Naive thymus-derived CD4-positive, alpha-beta T cell (primary cell): ENCODE measurements around the gene IRF2BPL. TPM values are rescaled to one million over a fixed set of nuclear protein-coding genes. Genes with fewer than 3 reads are reported as not detected.

Source experiments
- ATAC-seq: fragments of 150-1000 bp; cut with Tn5 transposase; 2 replicates; pipeline ENCODE4 v1.10.0; 2021; ENCODE audit warnings: mild to moderate bottlenecking, moderate library complexity
- CTCF ChIA-PET: fragments of 350-600 bp; sonication (Branson Sonifier 250); formaldehyde crosslinking; loops from one replicate; lab custom pipeline; 2021; ENCODE audit warnings: antibody characterized with exemption; lab: Charles Lee
- POLR2A ChIA-PET: fragments of 350-600 bp; sonication (Branson Sonifier 250); formaldehyde crosslinking; loops from one replicate; lab custom pipeline; 2021; ENCODE audit warnings: antibody characterized with exemption, inconsistent platforms; lab: Charles Lee
- DNase-seq, 9 donors: peaks; one replicate each; pipeline versions ENCODE4 v3.0.0 to v3.0.0-alpha.2; 2020 to 2022; ENCODE audit warnings: mixed read lengths in 1 of 9
- H3K27ac ChIP-seq: one replicate; pipeline ENCODE4 v1.7.0; 2013; ENCODE audit warnings: mild to moderate bottlenecking, low read depth, low read length, moderate library complexity
- H3K27me3 ChIP-seq, 2 donors: one replicate each; pipeline ENCODE4 v1.7.0; 2013; ENCODE audit warnings: low read length in 2 of 2, mild to moderate bottlenecking in 2 of 2, moderate library complexity in 2 of 2; ENCODE audit not compliant: control insufficient read depth in 2 of 2, insufficient read depth in 2 of 2
- H3K36me3 ChIP-seq, 3 experiments: 1 replicate in 2 of 3; 2 replicates in 1 of 3; pipeline ENCODE4 v1.7.0; 2013; ENCODE audit warnings: low read length in 3 of 3, mild to moderate bottlenecking in 3 of 3, moderate library complexity in 1 of 3; ENCODE audit not compliant: insufficient read depth in 3 of 3, control insufficient read depth in 2 of 3
- H3K4me1 ChIP-seq, 2 donors: one replicate each; pipeline ENCODE4 v1.7.0; 2013; ENCODE audit warnings: low read length in 2 of 2, mild to moderate bottlenecking in 2 of 2, moderate library complexity in 1 of 2; ENCODE audit not compliant: control insufficient read depth in 2 of 2, insufficient read depth in 2 of 2
- H3K4me3 ChIP-seq: 2 replicates; pipeline ENCODE4 v1.7.0; 2013; ENCODE audit warnings: mild to moderate bottlenecking, low read length
- H3K9me3 ChIP-seq, 3 experiments: 1 replicate in 2 of 3; 2 replicates in 1 of 3; pipeline ENCODE4 v1.7.0; 2013; ENCODE audit warnings: low read length in 3 of 3; ENCODE audit not compliant: control insufficient read depth in 2 of 3
- H3K27ac Mint-ChIP-seq, 9 donors: one replicate each; pipeline ENCODE4 v1.8.0; 2020 to 2022; ENCODE audit warnings: mixed read lengths in 9 of 9, mild to moderate bottlenecking in 8 of 9, moderate library complexity in 5 of 9, inconsistent platforms in 2 of 9
- H3K27me3 Mint-ChIP-seq, 5 donors: one replicate each; pipeline ENCODE4 v1.8.0; 2021 to 2022; ENCODE audit warnings: mixed read lengths in 5 of 5, mild to moderate bottlenecking in 1 of 5
- H3K36me3 Mint-ChIP-seq, 5 donors: one replicate each; pipeline ENCODE4 v1.8.0; 2020 to 2022; ENCODE audit warnings: mixed read lengths in 5 of 5, mild to moderate bottlenecking in 3 of 5, inconsistent platforms in 1 of 5
- H3K4me1 Mint-ChIP-seq, 7 donors: one replicate each; pipeline ENCODE4 v1.8.0; 2020 to 2022; ENCODE audit warnings: mixed read lengths in 7 of 7, mild to moderate bottlenecking in 3 of 7, inconsistent platforms in 1 of 7
- H3K4me3 Mint-ChIP-seq, 10 donors: one replicate each; pipeline ENCODE4 v1.8.0; 2020 to 2022; ENCODE audit warnings: mild to moderate bottlenecking in 10 of 10, mixed read lengths in 10 of 10, moderate library complexity in 6 of 10, inconsistent platforms in 2 of 10
- H3K9me3 Mint-ChIP-seq, 11 donors: one replicate each; pipeline ENCODE4 v1.8.0; 2020 to 2022; ENCODE audit warnings: mixed read lengths in 11 of 11, mild to moderate bottlenecking in 4 of 11, inconsistent platforms in 1 of 11, moderate library complexity in 1 of 11
- intact Hi-C, 2 donors: fragments of 100-400 bp; cut with micrococcal nuclease; formaldehyde crosslinking; loops; one replicate each; pipeline ENCODE4 v1.15.1; 2023
- polyA plus RNA-seq, 2 donors: library from polyadenylated mRNA; unstranded; fragments of 300-500 nt; fragmentation: Illumina TruSeq; gene quantifications; one replicate each; pipeline ENCODE4 v1.2.3, GENCODE V29; 2021
- total RNA-seq, 6 experiments: library from RNA in 5 of 6; stranded (reverse) in 5 of 6; gene quantifications; 1 replicate in 5 of 6; 2 replicates in 1 of 6; pipeline ENCODE4 v1.2.3 and lab custom pipeline; 2021 to 2026

Gene IRF2BPL
- total and polyA plus RNA-seq, 7 experiments from 2014 or later = 3.5 to 45.2 (median 33.7) TPM

DNA sequence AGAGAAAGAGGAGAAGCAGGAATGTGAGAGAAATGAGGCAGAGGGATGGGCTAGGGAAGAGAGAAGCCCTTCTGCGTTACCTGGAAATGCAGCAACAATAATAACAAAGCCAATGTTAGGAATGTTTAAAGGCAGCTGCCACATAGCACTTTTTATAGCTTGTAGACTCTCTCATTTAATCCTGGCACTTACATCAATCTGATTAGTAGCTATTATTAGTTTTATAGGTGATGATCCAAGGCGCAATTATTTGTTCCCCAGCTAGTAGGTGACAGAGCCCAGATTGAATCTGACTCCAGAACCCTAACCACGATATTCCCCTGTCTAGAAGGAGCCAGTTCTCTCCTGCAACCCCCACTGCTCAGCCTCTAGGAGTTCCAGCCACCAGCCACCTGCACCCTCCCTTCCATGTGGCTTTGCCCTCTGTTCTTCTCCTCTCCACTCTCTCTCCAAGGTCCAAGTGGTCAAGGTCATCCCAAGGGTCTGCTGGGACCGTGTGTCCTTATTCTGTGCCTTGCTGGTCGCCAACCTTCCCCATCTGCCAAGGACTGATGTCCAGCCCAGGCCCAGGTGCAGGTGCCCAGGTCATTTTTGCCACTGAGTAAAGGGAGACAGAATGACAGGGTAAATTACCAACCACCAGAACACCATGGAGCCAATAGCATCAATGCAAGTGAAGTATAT is 40.2 kb upstream of the IRF2BPL start:
- Histone ChIP-seq H3K4me3 (no peak overlapping the region), H3K27me3 (no peaks in the 10 kb centered on the region), H3K4me1 (no peaks in the 10 kb centered on the region), H3K27ac (no peak overlapping the region), H3K9me3 (no peaks in the 10 kb centered on the region), H3K36me3 (no peaks in the 10 kb centered on the region)
- Mint-ChIP-seq H3K4me3 (no peak overlapping the region), H3K4me1 (peaks cover 0 to 3% (median 0%) of the 10 kb centered on the region in 7 donors), H3K9me3 (no peaks in the 10 kb centered on the region), H3K36me3 (no peaks in the 10 kb centered on the region), H3K27me3 (peaks cover 0 to 11% (median 4%) of the 10 kb centered on the region in 5 donors), H3K27ac (peak overlapping the region in 1 of 9 donors; percentile 42)
- ChIA-PET POLR2A (interaction anchor here (1.2 to 1.4 kb wide), 2 partner anchors 155 to 195 kb away, joined by 3 to 4 read pairs; no protein-coding TSS in a partner anchor), CTCF (interaction anchor here (0.6 to 10.5 kb wide), 15 partner anchors 14 to 485 kb away, joined by 3 to 204 read pairs (median 5); no protein-coding TSS in a partner anchor)
- ATAC-seq (no peak), DNase-seq (no peak)
- intact Hi-C loops = loop anchor here (1.0 kb wide), 2 partner anchors 121 to 155 kb away; no protein-coding TSS in a partner anchor

DNA sequence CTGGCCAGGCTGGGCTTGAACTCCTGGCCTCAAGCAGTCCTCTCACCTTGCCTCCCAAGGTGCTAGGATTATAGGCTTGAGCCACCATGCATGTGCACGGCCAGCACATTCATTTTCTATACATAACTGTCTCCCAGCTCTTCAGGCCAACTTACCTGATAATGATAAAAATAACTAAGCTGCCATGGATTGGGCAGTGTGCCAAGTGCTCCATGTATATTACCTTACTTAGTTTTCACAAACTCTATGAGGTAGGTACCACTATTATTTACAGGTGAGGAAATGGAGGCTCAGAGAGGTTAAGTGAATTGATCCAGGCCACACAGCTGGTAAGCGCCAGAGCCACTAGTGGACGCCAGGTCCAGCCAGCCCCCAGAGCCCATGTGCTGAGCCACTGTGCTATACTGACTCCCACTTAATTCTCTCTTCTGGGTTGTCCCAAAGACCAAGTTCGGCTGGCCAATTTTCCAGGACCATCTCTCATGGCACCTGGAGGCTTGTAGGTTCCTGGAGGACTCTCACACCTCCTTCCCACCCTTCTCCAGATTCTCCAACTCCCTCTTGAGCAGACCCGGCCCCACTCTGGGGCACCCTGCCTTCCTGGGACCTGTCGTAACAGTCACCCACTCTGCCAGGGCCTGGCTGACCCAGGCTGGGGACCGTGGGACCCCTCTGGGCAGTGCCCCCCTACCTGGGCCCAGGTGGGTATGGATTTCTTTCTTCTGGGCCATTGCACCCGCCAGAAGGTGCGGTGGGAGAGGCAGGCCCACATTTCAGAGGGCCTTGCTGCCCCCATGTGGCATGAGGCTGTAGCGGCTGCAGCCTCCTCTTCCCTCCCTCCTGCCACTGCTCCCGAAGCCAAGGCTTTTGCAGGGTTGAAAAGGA is 39.4 kb upstream of the IRF2BPL start:
- H3K4me3 Mint-ChIP-seq = no peak overlapping the region
- H3K27ac Mint-ChIP-seq = peak overlapping the region in 1 of 9 donors; percentile 36
- no peaks in the 10 kb centered on the region for H3K36me3 Mint-ChIP-seq
- peaks cover 0 to 11% (median 4%) of the 10 kb centered on the region in 5 donors for H3K27me3 Mint-ChIP-seq
- Histone ChIP-seq H3K36me3 (no peaks in the 10 kb centered on the region), H3K4me3 (no peak overlapping the region), H3K4me1 (no peaks in the 10 kb centered on the region), H3K27me3 (no peaks in the 10 kb centered on the region), H3K9me3 (no peaks in the 10 kb centered on the region), H3K27ac (no peak overlapping the region)
- H3K9me3 Mint-ChIP-seq = no peaks in the 10 kb centered on the region
- ChIA-PET POLR2A (interaction anchor here (1.4 kb wide), 1 partner anchor 154 kb away, joined by 3 read pairs; no protein-coding TSS in a partner anchor), CTCF (interaction anchor here (0.6 to 10.5 kb wide), 13 partner anchors 14 to 358 kb away, joined by 3 to 204 read pairs (median 4); no protein-coding TSS in a partner anchor)
- peaks cover 0 to 3% (median 0%) of the 10 kb centered on the region in 7 donors for H3K4me1 Mint-ChIP-seq
- intact Hi-C loops = loop anchor here (1.0 kb wide), 2 partner anchors 121 to 155 kb away; no protein-coding TSS in a partner anchor
- ATAC-seq (peak; percentile 79), DNase-seq (peak; percentile 21 to 59 (median 48))

DNA sequence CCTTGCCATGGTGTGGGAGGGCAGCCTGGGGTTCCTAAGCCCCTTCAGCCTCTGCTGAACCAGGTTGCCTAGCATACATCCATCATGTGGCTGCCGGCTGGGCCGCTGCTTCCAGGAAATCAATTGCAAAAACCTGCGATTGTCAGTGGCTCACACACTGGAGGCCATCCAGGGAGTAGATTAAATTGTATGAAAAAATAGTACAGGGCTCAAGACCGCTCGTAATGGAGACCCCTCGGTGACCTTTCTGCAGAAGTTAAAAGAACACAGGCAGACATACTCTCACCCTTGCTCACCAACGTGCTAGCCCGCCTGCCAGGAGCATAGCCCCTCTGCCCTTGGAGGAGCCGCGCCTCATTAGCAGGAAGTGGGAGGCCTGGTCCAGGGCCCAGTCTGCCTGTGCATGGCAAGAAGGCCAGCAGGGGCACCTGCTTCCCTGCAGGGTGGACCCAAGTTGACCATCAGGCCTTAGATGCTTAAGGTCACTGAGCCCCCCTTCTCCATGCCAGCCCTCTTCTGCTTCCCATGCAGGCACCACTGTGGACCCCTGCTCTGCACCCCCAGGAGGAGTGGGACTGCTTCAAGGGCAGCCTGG is 38.2 kb upstream of the IRF2BPL start:
- Histone ChIP-seq H3K9me3 (no peaks in the 10 kb centered on the region), H3K4me3 (no peak overlapping the region), H3K4me1 (no peaks in the 10 kb centered on the region), H3K27ac (no peak overlapping the region), H3K27me3 (no peaks in the 10 kb centered on the region), H3K36me3 (no peaks in the 10 kb centered on the region)
- H3K36me3 Mint-ChIP-seq = no peaks in the 10 kb centered on the region
- no peak for ATAC-seq
- H3K4me3 Mint-ChIP-seq = no peak overlapping the region
- no peak for DNase-seq
- intact Hi-C loops = no loop called here
- no peaks in the 10 kb centered on the region for H3K9me3 Mint-ChIP-seq
- peaks cover 0 to 5% (median 0%) of the 10 kb centered on the region in 7 donors for H3K4me1 Mint-ChIP-seq
- ChIA-PET CTCF (interaction anchor here (1.2 to 10.5 kb wide), 5 partner anchors 13 to 193 kb away, joined by 3 to 204 read pairs (median 6); no protein-coding TSS in a partner anchor), POLR2A (no interaction called here)
- H3K27ac Mint-ChIP-seq = no peak overlapping the region
- peaks cover 0 to 11% (median 4%) of the 10 kb centered on the region in 5 donors for H3K27me3 Mint-ChIP-seq

DNA sequence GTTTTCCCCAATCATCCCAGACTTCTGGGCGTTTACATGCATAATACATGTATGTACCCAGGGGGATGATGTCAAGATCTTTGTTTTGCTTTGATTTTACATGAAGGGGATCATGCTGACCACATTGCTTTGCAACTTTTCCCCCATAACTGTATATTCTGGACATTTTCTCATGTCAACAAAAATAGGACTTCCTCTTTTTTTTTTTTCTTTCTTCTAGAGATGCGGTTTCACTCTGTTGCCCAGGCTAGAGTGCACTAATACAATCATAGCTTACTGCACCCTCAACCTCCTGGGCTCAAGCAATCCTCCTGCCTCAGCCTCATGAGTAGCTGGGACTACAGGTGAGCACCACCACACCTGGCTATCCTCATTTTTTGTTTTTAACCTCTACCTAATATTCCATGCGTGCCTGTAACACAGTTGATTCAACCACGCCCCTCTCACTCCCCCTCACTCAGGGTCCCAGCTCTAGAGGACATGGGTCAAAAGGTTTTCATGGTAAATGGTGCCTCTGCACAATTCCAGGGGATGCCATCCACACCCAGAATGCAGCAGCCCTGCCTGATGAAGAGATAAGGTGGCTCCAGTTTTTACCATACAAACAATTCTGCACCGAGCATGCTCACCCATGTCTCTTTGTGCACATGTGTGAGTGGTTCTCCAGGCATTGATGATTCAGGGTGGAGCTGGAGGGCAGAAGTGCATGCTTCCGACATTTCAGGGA is 37.5 kb upstream of the IRF2BPL start:
- Mint-ChIP-seq H3K9me3 (no peaks in the 10 kb centered on the region), H3K27ac (no peak overlapping the region), H3K4me3 (no peak overlapping the region), H3K4me1 (peaks cover 0 to 5% (median 0%) of the 10 kb centered on the region in 7 donors), H3K36me3 (no peaks in the 10 kb centered on the region), H3K27me3 (peaks cover 0 to 11% (median 4%) of the 10 kb centered on the region in 5 donors)
- no peak overlapping the region for H3K4me3 ChIP-seq
- H3K9me3 ChIP-seq = no peaks in the 10 kb centered on the region
- no peak for DNase-seq
- intact Hi-C loops = no loop called here
- H3K27ac ChIP-seq = no peak overlapping the region
- H3K4me1 ChIP-seq = no peaks in the 10 kb centered on the region
- H3K27me3 ChIP-seq = no peaks in the 10 kb centered on the region
- no peaks in the 10 kb centered on the region for H3K36me3 ChIP-seq
- ChIA-PET CTCF (interaction anchor here (1.4 to 1.9 kb wide), 2 partner anchors 13 to 190 kb away, joined by 5 to 6 read pairs; no protein-coding TSS in a partner anchor), POLR2A (no interaction called here)
- no peak for ATAC-seq

DNA sequence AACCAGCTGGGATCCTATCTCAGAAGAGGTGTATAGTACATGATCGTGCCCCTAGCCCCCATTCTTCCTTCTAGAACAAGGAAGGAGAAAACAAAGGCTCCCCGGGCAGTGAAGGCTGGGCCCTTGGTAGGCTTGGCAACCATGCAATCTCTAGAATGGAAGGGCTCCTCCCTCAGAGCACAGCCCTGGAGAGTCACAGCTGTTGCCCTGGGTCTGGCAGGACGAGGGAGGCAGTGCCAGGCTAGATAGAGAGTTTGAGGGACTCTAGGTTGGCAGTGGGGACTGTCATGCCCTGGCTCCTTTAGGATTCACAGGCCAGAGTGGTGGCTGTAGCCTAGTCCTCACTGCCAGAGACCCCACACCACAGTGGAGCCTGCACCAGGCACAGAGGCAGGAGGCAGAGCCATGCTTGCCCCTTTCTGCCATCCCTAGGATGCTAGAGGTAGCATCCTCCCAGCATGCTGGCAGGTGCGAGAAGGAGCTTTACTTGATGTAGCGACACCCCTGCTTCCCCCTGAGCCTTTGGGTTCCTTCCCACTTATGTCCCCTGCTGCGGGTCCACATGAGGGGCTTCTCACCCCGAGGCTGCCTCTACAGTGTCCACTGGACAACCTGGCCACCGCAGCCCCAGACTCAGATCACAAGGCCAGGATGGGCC is 36.1 kb upstream of the IRF2BPL start:
- H3K4me1 ChIP-seq = no peaks in the 10 kb centered on the region
- H3K4me3 Mint-ChIP-seq = no peak overlapping the region
- intact Hi-C loops = no loop called here
- H3K36me3 ChIP-seq = no peaks in the 10 kb centered on the region
- no peaks in the 10 kb centered on the region for H3K36me3 Mint-ChIP-seq
- no peak overlapping the region for H3K4me3 ChIP-seq
- H3K27ac ChIP-seq = no peak overlapping the region
- peaks cover 0 to 10% (median 4%) of the 10 kb centered on the region in 5 donors for H3K27me3 Mint-ChIP-seq
- POLR2A ChIA-PET = interaction anchor here (0.6 kb wide), 1 partner anchor 190 kb away, joined by 4 read pairs; no protein-coding TSS in a partner anchor
- no peaks in the 10 kb centered on the region for H3K9me3 Mint-ChIP-seq
- ATAC-seq (no peak), DNase-seq (no peak)
- H3K27me3 ChIP-seq = no peaks in the 10 kb centered on the region
- H3K9me3 ChIP-seq = no peaks in the 10 kb centered on the region
- CTCF ChIA-PET = interaction anchor here (0.9 to 1.9 kb wide), 3 partner anchors 151 to 189 kb away, joined by 3 to 5 read pairs (median 4); no protein-coding TSS in a partner anchor
- no peak overlapping the region for H3K27ac Mint-ChIP-seq
- H3K4me1 Mint-ChIP-seq = peaks cover 0 to 5% (median 0%) of the 10 kb centered on the region in 7 donors
